HG02970 (cell line): ENCODE results near the gene EDN3.

ENCODE experiments used
- ATAC-seq: cut with Tn5 transposase; IDR thresholded peaks from one replicate; pipeline ENCODE4 v1.9.1; 2021; ENCODE audit warnings: mild to moderate bottlenecking, moderate library complexity, moderate number of reproducible peaks; ENCODE audit not compliant: unreplicated experiment, low FRiP score

Gene EDN3

GRCh38 chr20:59307270-59307669, 6.9 kb downstream of the EDN3 start:
- no peak for ATAC-seq

- no peak for ATAC-seq
Observed at GRCh38 chr20:59308493-59309201, 8.2 kb downstream of the EDN3 start.

GRCh38 chr20:59309218-59309617, 8.8 kb downstream of the EDN3 start:
- no peak for ATAC-seq

DNA sequence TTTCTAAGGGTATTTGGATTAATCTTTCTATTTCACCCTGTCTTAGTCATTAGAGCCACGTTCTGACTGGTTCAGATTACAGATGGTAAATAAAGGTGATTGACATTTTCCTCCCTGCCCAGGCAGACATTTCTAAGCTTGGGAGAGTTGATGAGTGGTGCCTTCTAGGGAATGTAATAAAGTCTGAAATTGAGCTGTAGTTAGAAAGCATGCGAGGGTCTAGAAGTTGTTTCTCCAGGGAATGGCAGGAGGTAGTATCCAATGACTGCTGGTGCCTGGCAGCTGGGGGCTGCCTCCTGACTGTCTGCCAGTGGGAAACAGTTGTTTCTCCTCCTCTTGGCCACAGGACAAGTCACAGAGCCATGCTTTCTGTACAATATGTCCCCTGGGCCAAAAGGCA, 14.6 kb downstream of the EDN3 start:
- no peak for ATAC-seq

GRCh38 chr20:59316911-59317731, 16.7 kb downstream of the EDN3 start:
- ATAC-seq = no peak

DNA sequence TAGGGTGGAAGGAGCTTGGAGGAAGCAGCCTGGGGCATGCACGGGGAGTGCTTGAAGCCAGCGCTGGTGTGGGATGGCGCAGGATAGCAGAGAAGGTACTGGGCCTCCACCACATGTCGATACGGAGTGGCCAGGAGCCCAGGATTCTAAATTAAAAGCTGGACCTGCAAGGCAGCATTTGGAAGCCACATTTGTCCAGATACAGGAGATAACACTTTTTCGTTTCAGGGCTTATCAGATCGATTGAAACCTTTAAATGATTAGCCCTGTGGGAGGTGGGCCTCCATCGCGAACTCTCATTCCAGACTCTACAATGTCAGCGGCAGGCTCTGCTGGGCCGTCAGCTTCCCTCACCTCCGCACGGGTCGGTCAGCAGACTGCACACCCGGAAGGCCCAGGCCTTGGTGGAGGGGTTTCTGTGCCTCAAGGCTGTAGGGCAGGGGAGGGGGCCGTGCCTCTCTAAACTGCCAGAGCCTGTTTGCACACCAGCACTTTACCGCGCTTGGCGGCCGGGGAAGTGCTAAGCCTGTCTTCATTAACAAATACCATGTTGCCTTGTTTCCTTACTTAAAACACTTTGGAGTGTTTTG, 17.9 kb downstream of the EDN3 start:
- no peak for ATAC-seq

DNA sequence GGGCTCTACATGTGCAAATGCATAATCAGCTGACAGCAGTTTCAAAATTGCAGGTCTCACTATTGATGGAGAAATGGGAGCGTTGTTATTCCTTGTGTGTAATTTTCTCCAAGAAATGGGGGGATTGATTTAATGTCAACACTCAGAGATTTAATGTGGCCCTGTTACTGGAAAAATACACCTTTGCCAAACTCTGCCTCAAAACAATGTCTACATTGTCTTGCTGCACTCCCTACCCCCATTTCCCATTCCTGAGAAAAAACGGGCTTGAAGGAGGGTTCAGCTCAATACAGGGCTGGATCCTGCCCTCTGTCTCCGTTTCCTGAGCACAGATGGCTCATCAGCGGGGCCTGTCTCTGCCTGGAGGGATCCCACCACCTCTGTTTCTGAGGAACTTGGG, 18.4 kb downstream of the EDN3 start:
- ATAC-seq = no peak

- no peak for ATAC-seq
Observed at GRCh38 chr20:59320426-59320825, 20.0 kb downstream of the EDN3 start.

GRCh38 chr20:59320854-59321647, 20.6 kb downstream of the EDN3 start:
- ATAC-seq = no peak

GRCh38 chr20:59322081-59322480, 21.7 kb downstream of the EDN3 start:
- no peak for ATAC-seq

DNA sequence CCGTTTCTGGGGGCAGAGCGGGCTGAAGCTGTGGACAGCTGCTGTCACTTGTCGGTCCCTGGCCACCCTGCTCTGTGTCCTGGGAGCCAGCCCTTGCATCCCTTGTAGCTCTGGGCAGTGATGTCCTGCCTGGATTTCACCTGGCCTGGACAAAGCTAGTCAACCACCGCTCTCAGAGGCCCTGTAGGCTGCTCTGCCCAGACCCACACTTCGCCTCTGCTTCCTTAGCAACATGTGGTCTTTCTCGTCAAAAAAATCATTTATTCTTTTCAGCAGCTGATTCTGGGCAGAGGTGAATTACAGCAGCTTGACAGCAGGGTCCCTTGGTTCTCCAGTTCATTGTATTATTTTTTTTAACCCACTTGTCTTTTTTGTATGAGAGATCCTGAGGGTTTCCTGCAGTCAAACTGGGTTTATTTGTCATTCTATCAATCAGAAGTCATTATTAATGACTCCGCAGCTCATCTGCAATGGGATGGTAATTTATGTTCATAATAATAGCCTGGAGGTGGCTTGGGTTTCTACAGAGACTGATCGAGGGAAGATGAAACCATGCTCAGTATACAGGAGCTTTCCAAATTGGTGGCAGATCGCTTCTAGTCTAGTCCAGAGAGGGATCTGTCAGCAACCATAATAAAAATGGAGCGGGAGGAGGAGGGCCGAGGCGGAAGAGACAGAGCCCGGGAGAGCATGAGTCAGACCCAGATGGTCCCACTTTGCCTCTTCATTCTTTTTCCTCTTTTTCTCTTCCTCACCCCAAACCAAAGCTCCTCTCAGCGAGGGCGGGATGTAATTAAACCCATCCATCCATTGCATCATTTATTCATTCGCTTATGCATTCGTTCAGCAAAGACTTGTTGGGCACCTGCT, 22.4 kb downstream of the EDN3 start:
- no peak for ATAC-seq

DNA sequence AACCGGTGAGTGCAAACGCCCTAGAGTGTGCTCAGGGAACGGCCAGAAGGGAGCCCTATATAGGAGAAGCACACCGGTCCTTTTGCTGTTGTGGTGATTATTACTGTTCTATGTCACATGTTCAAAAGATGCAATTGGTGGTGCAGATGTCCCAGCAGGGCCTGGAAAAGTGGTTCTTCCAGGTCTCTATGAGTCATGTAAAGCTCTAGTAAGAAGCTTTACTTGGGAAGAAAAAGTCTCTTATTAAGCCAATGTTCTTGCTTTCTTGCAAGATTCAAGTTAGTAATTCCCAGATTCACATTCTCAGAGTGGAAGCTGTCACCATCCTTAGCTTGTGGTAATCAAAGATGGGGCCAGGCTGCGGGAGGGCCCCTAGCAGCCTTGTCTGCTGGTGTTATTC, 23.3 kb downstream of the EDN3 start:
- ATAC-seq = no peak

- ATAC-seq = no peak
Observed at GRCh38 chr20:59324521-59325141, 24.2 kb downstream of the EDN3 start.

DNA sequence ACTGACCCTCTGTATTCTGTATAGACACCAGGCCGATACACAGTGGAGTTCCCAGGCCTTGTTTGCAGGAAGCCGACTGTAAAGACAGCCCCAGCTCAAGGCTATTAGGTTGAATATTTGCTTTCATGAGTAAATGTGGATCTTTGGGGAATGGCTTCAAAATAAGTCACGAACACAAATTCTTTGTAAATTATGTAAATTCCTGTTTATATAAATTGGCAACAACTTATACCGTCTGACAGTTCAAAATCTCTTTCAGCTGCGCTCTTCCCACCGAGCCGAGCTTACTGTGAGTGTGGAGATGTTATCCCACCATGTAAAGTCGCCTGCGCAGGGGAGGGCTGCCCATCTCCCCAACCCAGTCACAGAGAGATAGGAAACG, 24.7 kb downstream of the EDN3 start:
- ATAC-seq = no peak

- ATAC-seq = no peak
Observed at GRCh38 chr20:59326188-59326587, 25.8 kb downstream of the EDN3 start.

- no peak for ATAC-seq
Observed at GRCh38 chr20:59328071-59328470, 27.7 kb downstream of the EDN3 start.

DNA sequence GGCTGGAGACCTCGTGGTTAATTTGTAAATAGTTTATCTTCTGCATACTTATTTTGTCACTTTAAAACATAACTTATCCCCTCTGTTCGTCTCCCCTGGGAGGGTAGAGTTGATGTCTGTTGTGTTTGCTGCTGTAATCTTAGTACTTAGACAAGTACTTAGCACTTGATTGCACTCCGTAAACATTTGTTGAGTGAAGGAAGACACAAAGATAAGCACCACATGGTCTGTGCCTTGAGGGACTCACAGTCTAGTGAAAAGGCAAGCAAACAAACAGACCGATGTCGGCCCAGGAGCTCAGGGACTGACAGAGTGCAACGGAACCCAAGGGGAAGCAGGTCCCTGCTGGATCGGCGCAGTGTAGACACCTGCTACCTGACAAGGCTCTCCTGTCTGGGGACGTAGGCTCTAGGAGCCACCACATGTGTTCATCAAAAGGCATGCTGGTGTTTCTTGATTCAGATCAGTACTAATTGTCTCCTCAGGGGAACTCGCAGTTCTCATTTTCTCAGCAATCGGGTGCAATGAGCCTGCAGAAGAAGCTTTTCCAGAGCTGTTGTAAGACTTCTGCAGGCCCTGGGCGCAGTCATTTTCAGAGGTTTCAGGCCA, 31.4 kb downstream of the EDN3 start:
- no peak for ATAC-seq

DNA sequence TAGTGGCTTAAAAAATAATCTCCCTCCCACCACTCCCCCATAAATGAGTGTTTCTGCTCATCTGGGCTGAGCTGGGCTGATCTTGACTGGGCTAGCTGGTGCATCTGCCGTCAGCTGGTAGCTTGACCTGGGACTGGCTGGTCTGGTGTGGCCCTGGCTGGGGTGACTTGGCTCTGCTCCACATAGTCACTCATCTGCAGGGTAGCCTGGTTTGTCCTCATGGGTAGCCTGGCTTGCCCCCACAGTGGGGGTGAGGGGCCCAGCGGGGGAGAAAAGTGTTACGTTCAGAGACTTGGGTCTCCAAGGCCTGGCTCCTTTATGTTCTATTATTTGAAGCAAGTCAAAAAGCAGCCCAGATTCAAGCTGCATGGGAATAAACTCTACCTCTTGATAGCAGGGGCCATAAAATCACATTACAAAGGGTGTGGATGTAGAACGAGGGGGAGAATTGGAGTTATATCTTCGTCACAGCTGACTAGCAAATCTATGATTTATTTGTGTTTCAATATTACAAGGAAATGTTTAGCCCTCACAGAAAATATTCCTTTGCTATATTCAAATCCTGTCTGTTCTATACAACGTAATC, 32.9 kb downstream of the EDN3 start:
- ATAC-seq = no peak

GRCh38 chr20:59333951-59334350, 33.5 kb downstream of the EDN3 start:
- ATAC-seq = no peak
